Neural progenitor cell (in vitro differentiated cells): Measurements from ENCODE around the gene FGG.

Experiments
- EZH2phosphoT487 ChIP-seq: fragments of 200-600 bp; sonication (generic); IDR thresholded peaks from 2 replicates; pipeline ENCODE4 v1.6.1; 2017; ENCODE audit warnings: antibody characterized with exemption
- TF ChIP-seq, protein P1 (sequence below): fragments of 200-600 bp; sonication (generic); IDR thresholded peaks from 2 replicates; pipeline ENCODE4 v1.5.1; 2017; ENCODE audit warnings: antibody characterized with exemption, mild to moderate bottlenecking

DNA sequence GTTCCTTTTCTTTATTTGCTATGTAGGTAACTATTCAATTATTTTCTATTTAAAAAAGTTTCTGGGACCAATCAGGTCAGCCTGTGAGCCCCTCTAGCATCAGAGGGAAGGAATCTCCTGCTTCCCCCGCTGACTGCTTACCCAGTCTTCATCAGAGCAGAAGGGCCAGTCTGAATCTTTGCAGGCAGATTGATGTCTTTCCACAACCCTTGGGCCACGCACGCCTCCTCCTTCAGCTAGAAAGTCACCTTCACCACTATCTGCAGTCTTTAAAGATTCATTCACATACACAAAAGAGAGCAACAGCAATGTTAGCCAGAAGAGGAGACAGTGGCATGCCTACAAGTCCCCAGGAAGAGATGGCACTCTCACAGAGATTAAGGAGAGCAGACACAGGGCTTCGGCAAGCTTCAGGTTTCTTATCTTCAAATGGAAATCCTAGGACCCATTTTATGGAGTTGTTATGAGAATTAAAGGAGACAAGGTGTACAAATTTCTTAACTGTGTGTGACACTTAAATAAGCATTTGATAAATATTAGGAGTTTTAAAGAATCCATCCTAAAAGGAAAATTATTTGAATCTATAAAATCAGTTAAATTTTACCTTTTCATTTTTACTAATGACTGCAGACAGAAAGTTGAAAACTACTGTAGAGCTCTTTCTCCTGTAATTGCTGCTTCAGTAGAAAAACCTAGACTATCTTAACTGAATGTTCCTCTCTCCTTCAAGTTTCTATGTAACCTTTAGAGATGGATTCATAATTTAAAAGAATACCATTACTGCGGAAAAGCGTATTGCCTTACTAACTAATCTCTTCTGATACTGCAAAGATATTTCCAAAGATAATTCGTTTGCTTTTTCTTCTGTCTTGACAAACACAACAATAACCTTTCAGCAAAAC, 22.9 kb downstream of the FGG start:
- TF ChIP-seq, protein P1, sequence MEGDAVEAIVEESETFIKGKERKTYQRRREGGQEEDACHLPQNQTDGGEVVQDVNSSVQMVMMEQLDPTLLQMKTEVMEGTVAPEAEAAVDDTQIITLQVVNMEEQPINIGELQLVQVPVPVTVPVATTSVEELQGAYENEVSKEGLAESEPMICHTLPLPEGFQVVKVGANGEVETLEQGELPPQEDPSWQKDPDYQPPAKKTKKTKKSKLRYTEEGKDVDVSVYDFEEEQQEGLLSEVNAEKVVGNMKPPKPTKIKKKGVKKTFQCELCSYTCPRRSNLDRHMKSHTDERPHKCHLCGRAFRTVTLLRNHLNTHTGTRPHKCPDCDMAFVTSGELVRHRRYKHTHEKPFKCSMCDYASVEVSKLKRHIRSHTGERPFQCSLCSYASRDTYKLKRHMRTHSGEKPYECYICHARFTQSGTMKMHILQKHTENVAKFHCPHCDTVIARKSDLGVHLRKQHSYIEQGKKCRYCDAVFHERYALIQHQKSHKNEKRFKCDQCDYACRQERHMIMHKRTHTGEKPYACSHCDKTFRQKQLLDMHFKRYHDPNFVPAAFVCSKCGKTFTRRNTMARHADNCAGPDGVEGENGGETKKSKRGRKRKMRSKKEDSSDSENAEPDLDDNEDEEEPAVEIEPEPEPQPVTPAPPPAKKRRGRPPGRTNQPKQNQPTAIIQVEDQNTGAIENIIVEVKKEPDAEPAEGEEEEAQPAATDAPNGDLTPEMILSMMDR = no peak
- TF ChIP-seq EZH2phosphoT487 = no peak
